OCI-LY7 (cell line): ENCODE data around the gene CAPN7. TPM values are rescaled to one million over a fixed set of nuclear protein-coding genes. Genes with fewer than 3 reads are reported as not detected.

ENCODE experiments used
- BruUV-seq: library from RNA; stranded (reverse); fragments of 400-500 nt; replicated peaks from 2 replicates; lab custom pipeline; 2021; lab: Mats Ljungman, UMichigan
- CTCF ChIA-PET: fragments of 300-600 bp; sonication (Branson Sonifier 250); formaldehyde crosslinking; loops from one replicate; lab custom pipeline; 2022; ENCODE audit warnings: antibody characterized with exemption; ENCODE audit not compliant: unreplicated experiment; lab: Charles Lee
- POLR2A ChIA-PET: fragments of 300-600 bp; sonication (Branson Sonifier 250); formaldehyde crosslinking; loops from one replicate; lab custom pipeline; 2022; ENCODE audit warnings: antibody characterized with exemption; lab: Charles Lee
- DNase-seq: peaks from one replicate; pipeline ENCODE4 v3.0.0-alpha.2; 2015; ENCODE audit warnings: low spot score
- H2AFZ ChIP-seq: fragments of 200-600 bp; sonication (generic), shearing (Covaris generic); 2 replicates; pipeline ENCODE4 v1.6.1; 2014; ENCODE audit warnings: mild to moderate bottlenecking, antibody characterized with exemption, low read length, moderate library complexity
- H3K27ac ChIP-seq: fragments of 200-600 bp; sonication (generic); 2 replicates; pipeline ENCODE4 v1.5.1; 2014; ENCODE audit warnings: mixed run types, low read depth, mild to moderate bottlenecking, moderate library complexity, low read length, inconsistent platforms; ENCODE audit not compliant: poor library complexity, severe bottlenecking
- H3K36me3 ChIP-seq: fragments of 200-600 bp; sonication (generic); 2 replicates; pipeline ENCODE4 v1.6.1; 2014; ENCODE audit warnings: mild to moderate bottlenecking, antibody characterized with exemption, low read length, moderate library complexity, mixed read lengths; ENCODE audit not compliant: insufficient read depth
- H3K4me1 ChIP-seq: fragments of 200-600 bp; sonication (generic); 2 replicates; pipeline ENCODE4 v1.5.1; 2014; ENCODE audit warnings: mild to moderate bottlenecking, low read length; ENCODE audit not compliant: insufficient read depth, poor library complexity, severe bottlenecking
- H3K4me2 ChIP-seq: fragments of 200-600 bp; sonication (generic); 2 replicates; pipeline ENCODE4 v1.6.1; 2014; ENCODE audit warnings: mild to moderate bottlenecking, low read length
- H3K4me3 ChIP-seq: fragments of 200-600 bp; sonication (generic); 2 replicates; pipeline ENCODE4 v1.5.1; 2014; ENCODE audit warnings: mild to moderate bottlenecking, low read depth, low read length; ENCODE audit not compliant: poor library complexity, severe bottlenecking
- H3K79me2 ChIP-seq: fragments of 200-600 bp; sonication (generic); 2 replicates; pipeline ENCODE4 v1.6.1; 2016; ENCODE audit warnings: low read depth, mild to moderate bottlenecking, low read length, moderate library complexity, mixed read lengths; ENCODE audit not compliant: insufficient read depth
- H3K9me2 ChIP-seq: fragments of 200-600 bp; sonication (generic); 2 replicates; pipeline ENCODE4 v1.6.1; 2016; ENCODE audit warnings: mild to moderate bottlenecking, low read length, mixed read lengths; ENCODE audit not compliant: insufficient read depth
- H3K9me3 ChIP-seq: fragments of 200-600 bp; sonication (generic); 2 replicates; pipeline ENCODE4 v1.6.1; 2014; ENCODE audit warnings: mild to moderate bottlenecking, mixed run types, low read length, mixed read lengths
- H4K20me1 ChIP-seq: fragments of 200-600 bp; sonication (generic); 2 replicates; pipeline ENCODE4 v1.6.1; 2014; ENCODE audit warnings: mild to moderate bottlenecking, antibody characterized with exemption, low read length, moderate library complexity, mixed read lengths; ENCODE audit not compliant: insufficient read depth
- EZH2phosphoT487 ChIP-seq: fragments of 200-600 bp; sonication (generic); IDR thresholded peaks from 2 replicates; pipeline ENCODE4 v1.6.1; 2018; ENCODE audit warnings: low read depth, borderline replicate concordance, mild to moderate bottlenecking, mixed run types, antibody characterized with exemption, low read length, moderate library complexity, mixed read lengths
- intact Hi-C: fragments of 100-400 bp; cut with micrococcal nuclease; formaldehyde crosslinking; loops from one replicate; pipeline ENCODE4 v1.10.0; 2022; ENCODE audit not compliant: unreplicated experiment
- total RNA-seq, 2 experiments: library from RNA; depleted of rRNA in 1 of 2; stranded (reverse); fragments of >200 nt in 1 of 2; shearing (Covaris generic) in 1 of 2; gene quantifications; 2 replicates each; pipeline ENCODE4 v1.2.3, GENCODE V29; 2014 to 2022
- TF ChIP-seq, protein P1 (sequence below): fragments of 200-600 bp; sonication (generic); conservative IDR thresholded peaks from 2 replicates; pipeline ENCODE4 v1.5.1; 2014; ENCODE audit warnings: mild to moderate bottlenecking, antibody characterized with exemption, low read length, moderate library complexity, mixed read lengths

CAPN7 gene
- total RNA-seq, 2 experiments from 2014 or later: 33.4 to 41.5 TPM

GRCh38 chr3:15280853-15281532, 74.9 kb downstream of the CAPN7 start:
- Histone ChIP-seq H4K20me1 (no peaks in the 10 kb centered on the region), H3K79me2 (no peaks in the 10 kb centered on the region)
- POLR2A ChIA-PET: no interaction called here

GRCh38 chr3:15281817-15282216, 75.8 kb downstream of the CAPN7 start:
- Histone ChIP-seq H3K4me2 (no peak overlapping the region), H3K4me1 (peaks cover 20% of the 10 kb centered on the region), H3K9me3 (no peaks in the 10 kb centered on the region), H3K79me2 (no peaks in the 10 kb centered on the region), H3K4me3 (no peak overlapping the region), H2AFZ (no peak overlapping the region), H3K9me2 (no peaks in the 10 kb centered on the region), H3K27ac (no peak overlapping the region), H3K36me3 (peaks cover 8% of the 10 kb centered on the region; the same call in 1 of the 2 replicates), H4K20me1 (no peaks in the 10 kb centered on the region)
- CTCF ChIA-PET: no interaction called here
- no peak for DNase-seq
- BruUV-seq: no TSS peak
- TF ChIP-seq, protein P1, sequence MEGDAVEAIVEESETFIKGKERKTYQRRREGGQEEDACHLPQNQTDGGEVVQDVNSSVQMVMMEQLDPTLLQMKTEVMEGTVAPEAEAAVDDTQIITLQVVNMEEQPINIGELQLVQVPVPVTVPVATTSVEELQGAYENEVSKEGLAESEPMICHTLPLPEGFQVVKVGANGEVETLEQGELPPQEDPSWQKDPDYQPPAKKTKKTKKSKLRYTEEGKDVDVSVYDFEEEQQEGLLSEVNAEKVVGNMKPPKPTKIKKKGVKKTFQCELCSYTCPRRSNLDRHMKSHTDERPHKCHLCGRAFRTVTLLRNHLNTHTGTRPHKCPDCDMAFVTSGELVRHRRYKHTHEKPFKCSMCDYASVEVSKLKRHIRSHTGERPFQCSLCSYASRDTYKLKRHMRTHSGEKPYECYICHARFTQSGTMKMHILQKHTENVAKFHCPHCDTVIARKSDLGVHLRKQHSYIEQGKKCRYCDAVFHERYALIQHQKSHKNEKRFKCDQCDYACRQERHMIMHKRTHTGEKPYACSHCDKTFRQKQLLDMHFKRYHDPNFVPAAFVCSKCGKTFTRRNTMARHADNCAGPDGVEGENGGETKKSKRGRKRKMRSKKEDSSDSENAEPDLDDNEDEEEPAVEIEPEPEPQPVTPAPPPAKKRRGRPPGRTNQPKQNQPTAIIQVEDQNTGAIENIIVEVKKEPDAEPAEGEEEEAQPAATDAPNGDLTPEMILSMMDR: no peak
- TF ChIP-seq EZH2phosphoT487: no peak
- POLR2A ChIA-PET: interaction anchor here (0.6 kb wide), 1 partner anchor 17 kb away, joined by 4 read pairs; no protein-coding TSS in a partner anchor
- intact Hi-C loops: no loop called here

More at GRCh38 chr3:15280853-15281532, 74.9 kb downstream of the CAPN7 start:
- CTCF ChIA-PET: interaction anchor here (0.9 kb wide), 1 partner anchor 12 kb away, joined by 4 read pairs; no protein-coding TSS in a partner anchor
- intact Hi-C loops: no loop called here
- Histone ChIP-seq H3K4me3 (no peak overlapping the region), H2AFZ (no peak overlapping the region), H3K4me1 (peaks cover 27% of the 10 kb centered on the region), H3K9me3 (no peaks in the 10 kb centered on the region), H3K36me3 (peaks cover 8% of the 10 kb centered on the region; the same call in 1 of the 2 replicates), H3K9me2 (no peaks in the 10 kb centered on the region), H3K27ac (no peak overlapping the region), H3K4me2 (no peak overlapping the region)
- TF ChIP-seq EZH2phosphoT487: no peak
- TF ChIP-seq, protein P1: no peak
- no TSS peak for BruUV-seq
- DNase-seq: no peak

- POLR2A ChIA-PET: interaction anchor here (0.8 to 1.0 kb wide), 2 partner anchors 12 to 97 kb away, joined by 4 read pairs; no protein-coding TSS in a partner anchor
- CTCF ChIA-PET: no interaction called here
- H3K9me2 ChIP-seq: no peaks in the 10 kb centered on the region
- no peaks in the 10 kb centered on the region for H3K79me2 ChIP-seq
- DNase-seq: no peak
- BruUV-seq: no TSS peak
- peaks cover 8% of the 10 kb centered on the region; the same call in 1 of the 2 replicates for H3K36me3 ChIP-seq
- H2AFZ ChIP-seq: no peak overlapping the region
- H3K27ac ChIP-seq: no peak overlapping the region
- no peaks in the 10 kb centered on the region for H3K9me3 ChIP-seq
- H3K4me1 ChIP-seq: peaks cover 20% of the 10 kb centered on the region
- no peak overlapping the region for H3K4me2 ChIP-seq
- H3K4me3 ChIP-seq: no peak overlapping the region
- no peak for TF ChIP-seq EZH2phosphoT487
- TF ChIP-seq, protein P1: no peak
- no peaks in the 10 kb centered on the region for H4K20me1 ChIP-seq
- intact Hi-C loops: no loop called here
Observed at GRCh38 chr3:15283702-15284101, 77.7 kb downstream of the CAPN7 start.
